HG03521 (cell line): ENCODE measurements around the gene MYBPHL.

Source experiments
- ATAC-seq: cut with Tn5 transposase; IDR thresholded peaks from one replicate; pipeline ENCODE4 v1.9.1; 2021; ENCODE audit warnings: mild to moderate bottlenecking, moderate library complexity; ENCODE audit not compliant: unreplicated experiment

The MYBPHL gene

DNA sequence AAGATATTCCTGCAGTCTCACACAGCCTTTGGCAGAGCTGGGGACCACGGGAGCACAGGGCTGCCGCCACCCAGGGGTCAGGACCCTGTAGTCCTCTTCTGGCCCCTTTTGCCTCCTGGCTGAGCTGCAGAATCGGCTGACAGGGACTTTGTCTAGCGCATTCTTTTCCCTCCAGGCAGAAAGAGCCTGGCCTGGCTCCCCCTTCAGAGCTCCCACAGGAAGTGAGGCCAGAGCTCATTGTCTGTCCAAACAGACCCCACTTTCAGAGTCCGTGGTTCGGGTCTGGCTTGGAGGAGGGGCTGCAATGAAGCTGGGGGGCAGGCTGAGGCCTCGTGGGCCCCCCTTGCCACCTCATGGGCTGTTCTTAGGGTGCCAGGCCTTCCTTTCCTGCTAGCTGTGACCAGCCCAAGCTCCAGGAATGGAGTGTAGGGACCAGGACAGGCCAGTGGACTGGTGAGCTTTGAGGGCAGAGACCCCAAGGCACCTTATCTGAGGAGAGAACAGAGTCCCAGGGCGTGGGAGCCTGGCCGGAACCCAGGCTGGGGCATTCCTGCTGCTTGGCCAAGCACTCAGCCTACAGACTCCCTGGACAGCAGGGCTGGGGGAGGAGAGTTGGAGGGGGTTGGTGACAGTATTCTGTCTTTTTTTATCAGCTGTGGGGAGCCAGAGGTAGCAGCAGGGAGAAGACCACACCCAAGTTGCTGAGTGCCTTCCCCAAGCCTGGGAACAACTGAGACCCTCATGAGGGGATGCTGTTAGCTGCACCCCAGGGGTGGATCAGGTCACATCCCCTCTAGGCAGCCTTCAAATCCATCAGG lies 52.8 kb downstream of the MYBPHL start:
- ATAC-seq: no peak

DNA sequence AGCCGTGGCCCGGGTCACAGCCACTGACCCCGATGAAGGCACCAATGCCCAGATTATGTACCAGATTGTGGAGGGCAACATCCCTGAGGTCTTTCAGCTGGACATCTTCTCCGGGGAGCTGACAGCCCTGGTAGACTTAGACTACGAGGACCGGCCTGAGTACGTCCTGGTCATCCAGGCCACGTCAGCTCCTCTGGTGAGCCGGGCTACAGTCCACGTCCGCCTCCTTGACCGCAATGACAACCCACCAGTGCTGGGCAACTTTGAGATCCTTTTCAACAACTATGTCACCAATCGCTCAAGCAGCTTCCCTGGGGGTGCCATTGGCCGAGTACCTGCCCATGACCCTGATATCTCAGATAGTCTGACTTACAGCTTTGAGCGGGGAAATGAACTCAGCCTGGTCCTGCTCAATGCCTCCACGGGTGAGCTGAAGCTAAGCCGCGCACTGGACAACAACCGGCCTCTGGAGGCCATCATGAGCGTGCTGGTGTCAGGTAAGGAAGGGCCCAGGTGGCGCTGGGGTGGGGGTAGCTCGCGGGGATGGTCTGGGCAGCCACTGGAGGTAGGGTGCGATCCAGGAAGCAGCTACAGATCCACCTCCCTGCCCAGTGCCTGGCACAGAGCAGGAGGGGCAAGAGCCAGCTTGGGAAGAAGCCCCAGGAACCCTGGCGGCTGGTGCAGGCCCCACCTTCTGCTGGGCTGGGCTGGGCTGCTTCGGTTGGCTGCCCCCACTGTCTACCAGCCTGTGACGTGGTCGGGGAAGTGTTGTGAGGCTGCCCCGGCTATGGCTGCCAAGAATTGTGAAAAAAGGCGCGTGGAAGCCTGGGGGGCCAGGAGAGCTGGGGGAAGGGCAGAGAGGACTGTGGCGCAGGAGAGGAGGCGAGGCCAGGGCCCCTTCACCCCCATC lies 53.7 kb downstream of the MYBPHL start:
- no peak for ATAC-seq

DNA sequence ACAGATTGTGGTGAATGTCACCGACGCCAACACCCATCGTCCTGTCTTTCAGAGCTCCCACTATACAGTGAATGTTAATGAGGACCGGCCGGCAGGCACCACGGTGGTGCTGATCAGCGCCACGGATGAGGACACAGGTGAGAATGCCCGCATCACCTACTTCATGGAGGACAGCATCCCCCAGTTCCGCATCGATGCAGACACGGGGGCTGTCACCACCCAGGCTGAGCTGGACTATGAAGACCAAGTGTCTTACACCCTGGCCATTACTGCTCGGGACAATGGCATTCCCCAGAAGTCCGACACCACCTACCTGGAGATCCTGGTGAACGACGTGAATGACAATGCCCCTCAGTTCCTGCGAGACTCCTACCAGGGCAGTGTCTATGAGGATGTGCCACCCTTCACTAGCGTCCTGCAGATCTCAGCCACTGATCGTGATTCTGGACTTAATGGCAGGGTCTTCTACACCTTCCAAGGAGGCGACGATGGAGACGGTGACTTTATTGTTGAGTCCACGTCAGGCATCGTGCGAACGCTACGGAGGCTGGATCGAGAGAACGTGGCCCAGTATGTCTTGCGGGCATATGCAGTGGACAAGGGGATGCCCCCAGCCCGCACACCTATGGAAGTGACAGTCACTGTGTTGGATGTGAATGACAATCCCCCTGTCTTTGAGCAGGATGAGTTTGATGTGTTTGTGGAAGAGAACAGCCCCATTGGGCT lies 54.5 kb downstream of the MYBPHL start:
- ATAC-seq: no peak

DNA sequence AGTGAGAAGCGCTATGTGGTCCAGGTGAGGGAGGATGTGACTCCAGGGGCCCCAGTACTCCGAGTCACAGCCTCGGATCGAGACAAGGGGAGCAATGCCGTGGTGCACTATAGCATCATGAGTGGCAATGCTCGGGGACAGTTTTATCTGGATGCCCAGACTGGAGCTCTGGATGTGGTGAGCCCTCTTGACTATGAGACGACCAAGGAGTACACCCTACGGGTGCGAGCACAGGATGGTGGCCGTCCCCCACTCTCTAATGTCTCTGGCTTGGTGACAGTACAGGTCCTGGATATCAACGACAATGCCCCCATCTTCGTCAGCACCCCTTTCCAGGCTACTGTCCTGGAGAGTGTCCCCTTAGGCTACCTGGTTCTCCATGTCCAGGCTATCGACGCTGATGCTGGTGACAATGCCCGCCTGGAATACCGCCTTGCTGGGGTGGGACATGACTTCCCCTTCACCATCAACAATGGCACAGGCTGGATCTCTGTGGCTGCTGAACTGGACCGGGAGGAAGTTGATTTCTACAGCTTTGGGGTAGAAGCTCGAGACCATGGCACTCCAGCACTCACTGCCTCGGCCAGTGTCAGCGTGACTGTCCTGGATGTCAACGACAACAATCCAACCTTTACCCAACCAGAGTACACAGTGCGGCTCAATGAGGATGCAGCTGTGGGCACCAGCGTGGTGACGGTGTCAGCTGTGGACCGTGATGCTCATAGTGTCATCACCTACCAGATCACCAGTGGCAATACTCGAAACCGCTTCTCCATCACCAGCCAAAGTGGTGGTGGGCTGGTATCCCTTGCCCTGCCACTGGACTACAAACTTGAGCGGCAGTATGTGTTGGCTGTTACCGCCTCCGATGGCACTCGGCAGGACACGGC lies 55.3 kb downstream of the MYBPHL start:
- ATAC-seq: no peak

DNA sequence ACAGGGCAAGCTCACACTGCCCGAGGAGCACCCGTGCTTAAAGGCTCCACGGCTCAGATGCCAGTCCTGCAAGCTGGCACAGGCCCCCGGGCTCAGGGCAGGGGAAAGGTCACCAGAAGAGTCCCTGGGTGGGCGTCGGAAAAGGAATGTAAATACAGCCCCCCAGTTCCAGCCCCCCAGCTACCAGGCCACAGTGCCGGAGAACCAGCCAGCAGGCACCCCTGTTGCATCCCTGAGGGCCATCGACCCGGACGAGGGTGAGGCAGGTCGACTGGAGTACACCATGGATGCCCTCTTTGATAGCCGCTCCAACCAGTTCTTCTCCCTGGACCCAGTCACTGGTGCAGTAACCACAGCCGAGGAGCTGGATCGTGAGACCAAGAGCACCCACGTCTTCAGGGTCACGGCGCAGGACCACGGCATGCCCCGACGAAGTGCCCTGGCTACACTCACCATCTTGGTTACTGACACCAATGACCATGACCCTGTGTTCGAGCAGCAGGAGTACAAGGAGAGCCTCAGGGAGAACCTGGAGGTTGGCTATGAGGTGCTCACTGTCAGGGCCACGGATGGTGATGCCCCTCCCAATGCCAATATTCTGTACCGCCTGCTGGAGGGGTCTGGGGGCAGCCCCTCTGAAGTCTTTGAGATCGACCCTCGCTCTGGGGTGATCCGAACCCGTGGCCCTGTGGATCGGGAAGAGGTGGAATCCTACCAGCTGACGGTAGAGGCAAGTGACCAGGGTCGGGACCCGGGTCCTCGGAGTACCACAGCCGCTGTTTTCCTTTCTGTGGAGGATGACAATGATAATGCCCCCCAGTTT lies 56.1 kb downstream of the MYBPHL start:
- no peak for ATAC-seq

DNA sequence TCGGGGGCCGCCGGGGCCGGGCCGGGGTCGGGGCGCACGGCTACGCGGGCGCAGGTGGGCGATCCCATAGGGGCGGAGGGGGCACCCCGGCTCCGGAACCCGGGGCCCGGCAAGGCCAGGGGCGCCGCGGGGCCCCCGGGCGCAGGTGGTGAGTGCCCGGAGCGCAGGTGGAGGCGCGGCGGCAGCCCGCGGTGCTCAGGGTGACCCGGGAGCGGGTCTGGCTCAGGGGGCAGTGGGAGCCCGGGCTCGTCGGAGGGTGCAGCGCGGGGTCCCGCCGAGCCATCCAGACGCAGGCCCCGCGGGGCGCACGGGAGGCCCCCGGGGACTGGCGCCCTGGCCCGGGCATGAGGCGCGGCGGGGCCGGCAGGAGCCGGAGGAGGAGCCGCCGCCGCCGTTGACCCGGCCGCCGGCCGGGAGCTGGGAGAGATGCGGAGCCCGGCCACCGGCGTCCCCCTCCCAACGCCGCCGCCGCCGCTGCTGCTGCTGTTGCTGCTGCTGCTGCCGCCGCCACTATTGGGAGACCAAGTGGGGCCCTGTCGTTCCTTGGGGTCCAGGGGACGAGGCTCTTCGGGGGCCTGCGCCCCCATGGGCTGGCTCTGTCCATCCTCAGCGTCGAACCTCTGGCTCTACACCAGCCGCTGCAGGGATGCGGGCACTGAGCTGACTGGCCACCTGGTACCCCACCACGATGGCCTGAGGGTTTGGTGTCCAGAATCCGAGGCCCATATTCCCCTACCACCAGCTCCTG lies 57.0 kb downstream of the MYBPHL start:
- peak; percentile 26 for ATAC-seq

DNA sequence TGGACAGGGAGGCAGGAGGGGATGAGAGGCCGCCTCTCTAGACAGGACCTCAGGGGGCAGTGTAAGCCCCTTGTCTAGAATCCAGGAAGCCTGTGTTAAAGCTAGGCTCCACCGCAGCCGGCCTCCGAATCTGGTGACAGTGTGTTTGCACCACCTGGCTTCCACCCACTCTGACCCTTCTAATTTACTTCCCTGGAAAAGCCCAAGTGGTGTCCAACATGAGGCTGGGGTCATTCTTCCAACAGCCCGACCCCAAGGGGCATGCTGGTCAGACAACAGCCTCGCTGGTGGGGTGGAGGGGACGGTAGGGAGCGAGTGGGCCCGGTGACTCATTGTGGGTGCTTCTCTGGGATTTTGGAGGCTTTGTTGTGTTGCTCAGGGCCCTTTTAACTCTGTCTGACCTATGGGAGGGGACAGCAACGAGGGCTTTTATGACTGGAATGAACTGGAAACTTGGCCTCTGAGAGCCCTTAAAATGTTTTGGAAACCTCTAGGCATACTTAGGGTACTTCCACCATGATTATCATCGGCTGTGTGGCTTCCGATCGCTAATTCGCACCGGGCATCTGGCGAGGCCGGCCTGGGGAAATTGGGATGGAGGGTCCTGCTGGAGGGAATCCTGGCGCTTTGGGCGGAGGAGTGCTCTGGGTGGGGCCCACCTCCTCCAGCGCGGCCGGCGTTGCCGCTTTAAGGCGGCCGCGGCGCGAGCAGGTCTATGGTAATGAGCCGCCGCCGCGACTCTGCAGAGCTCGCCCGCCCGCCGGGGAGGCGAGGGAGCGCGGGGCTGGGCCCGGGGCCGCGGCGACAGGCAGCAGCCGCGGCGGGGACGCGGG lies 57.8 kb downstream of the MYBPHL start, which contains the start of gene CELSR2:
TSS of gene CELSR2 (plus strand) at position 743 of the 833 bp plus-strand sequence. CDS start 541 bp downstream, outside the sequence.
- peak; percentile 77 for ATAC-seq

DNA sequence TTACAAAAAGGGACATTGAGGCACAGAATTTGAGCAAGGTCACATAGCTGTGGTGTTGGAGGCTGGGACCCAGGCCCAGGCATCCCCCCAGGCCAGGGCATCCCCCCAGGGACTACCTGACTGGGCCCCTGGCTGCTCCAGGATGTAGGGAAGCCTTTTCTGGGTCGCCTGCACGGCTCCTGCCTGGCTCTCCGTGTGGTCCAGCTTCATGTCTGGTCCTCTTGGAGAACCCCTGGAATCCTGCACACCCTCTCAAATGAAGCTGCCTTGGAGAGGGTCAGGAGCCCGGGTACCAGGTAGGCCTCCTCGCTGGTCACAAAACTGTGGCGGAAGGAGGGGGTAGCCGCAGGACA lies 58.4 kb downstream of the MYBPHL start:
- no peak for ATAC-seq

DNA sequence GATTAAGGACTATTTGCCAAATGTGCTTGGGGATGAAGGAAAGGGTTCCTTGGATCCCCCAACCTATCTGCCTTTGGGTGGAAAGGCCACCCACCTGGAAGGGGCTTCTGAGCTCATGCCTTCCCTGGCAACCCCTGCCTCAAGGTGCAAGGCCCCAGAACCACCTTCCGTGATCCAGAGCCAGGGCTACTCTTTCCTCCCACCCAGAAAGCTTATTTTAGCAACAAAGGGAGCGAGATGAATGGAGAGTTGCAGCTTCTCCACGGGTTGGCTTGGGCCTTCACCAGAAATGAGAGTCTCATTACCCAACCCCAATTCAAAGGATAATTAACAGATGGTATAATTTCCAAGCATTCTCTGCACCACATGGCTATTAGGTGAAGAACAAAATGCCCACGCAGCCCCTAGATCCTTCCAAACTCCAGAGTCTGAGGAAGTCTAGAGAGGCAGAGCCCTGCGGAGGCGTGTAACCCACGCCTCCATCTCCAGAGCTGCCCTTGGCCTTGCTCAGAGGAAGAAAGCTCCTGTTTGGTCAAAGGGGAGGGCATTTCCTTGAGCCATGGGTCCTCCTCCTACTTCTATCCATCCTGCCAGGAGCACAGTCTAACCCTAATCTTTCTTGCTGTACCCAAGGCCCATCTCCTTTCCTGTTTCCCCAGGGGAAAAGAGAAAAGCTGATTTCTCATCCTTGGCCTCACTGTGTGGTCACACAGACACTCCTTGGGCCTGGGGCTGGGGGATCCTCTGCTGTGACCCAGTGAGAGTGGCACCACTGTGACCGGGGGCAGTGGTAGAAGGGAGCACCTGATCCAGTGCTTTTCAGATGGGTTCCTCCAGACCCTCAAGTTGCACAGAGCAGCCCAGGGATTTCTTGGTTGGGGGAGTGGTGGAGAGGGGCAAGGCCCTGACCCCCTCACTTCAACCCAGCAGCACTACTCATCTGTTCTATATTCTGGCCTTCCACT lies 59.1 kb downstream of the MYBPHL start:
- no peak for ATAC-seq

DNA sequence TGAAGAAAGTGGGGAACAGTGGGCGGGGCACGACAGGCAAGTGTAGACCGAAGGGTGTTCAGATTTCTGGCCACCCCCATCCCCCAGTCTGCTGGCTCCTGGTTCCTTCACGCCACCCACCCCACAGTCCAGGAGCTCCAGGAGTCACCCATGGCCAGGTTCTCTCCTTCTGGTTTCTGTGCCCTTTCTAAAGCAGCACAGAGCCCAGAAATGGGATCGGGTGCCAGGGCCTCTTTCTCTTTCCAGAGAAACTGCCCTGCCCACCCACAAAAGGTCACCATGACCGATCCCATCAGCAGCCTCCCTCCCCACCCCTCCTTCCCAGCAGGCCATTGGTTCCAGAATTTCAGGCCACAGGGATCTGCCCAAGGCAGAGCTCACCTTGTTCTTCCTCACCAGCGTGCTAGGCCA lies 60.7 kb downstream of the MYBPHL start:
- ATAC-seq: no peak

DNA sequence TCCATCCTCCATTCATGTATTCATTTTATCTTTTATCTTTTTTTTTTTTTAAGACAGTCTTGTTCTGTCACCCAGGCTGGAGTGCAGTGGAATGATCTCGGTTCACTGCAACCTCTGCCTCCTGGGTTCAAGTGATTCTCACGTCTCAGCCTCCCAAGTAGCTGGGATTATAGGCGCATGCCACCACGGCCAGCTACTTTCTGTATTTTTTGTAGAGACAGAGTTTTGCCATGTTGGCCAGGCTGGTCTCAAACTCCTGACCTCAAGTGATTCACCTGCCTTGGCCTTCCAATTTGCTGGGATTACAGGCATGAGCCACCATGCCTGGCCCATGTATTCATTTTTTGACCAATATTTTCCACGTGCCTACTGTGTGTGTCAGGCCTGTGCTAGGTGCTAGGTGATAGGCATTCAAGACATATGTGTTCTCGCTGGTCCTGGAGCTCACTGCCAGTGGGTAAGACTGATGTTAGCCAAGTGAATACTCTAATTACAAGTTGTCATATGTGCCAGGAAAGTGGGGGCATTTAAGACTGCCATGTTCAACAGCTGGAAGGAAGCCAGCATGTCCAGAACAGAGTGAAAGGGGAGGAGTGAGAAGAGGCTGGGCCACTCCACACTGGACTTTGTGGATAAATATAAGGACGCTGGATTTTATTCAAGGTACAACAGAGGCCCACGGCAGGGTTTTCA lies 62.8 kb downstream of the MYBPHL start:
- no peak for ATAC-seq

DNA sequence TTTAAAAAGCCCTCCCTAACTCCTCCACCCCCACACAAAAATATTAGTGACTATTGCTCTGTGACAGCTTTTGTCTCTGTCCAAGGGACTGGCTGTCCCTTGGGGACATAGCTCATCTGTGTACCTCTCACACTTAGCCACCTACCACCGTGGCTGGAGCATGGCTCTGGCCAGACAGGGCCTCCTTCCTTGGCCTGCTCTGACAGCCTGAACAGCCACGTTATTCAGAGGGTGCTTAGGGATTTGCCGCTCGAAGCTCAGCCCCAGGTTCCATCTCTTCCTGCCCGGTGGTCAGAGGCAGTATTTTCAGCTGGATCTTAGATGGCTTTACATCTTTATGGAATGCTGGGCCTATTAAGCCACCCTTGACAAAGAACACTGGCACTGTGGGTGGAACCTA lies 63.6 kb downstream of the MYBPHL start:
- ATAC-seq: no peak

DNA sequence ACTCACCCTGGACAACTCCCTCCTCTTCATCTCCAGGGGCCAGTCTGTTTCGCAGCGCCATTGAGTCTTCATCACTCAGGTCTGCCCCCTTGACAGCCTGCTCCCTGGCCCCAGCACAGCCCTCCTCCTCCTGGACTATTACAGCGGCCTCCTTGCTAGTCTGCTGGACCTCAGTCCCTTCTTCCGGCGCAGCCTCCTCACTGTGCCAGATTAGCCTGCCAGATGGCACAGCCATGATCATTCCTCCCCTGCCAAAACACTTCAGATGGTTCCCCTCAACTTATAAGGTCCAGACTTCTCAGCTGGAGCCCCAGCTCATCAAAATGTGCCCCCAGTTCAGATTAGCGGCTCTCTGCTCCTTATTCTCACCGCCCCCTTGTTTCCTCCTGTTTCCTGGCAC lies 64.4 kb downstream of the MYBPHL start:
- ATAC-seq: no peak
